Astrocyte (in vitro differentiated cells and primary cell): Measurements from ENCODE around the gene CD40LG. TPM values are rescaled to one million over a fixed set of nuclear protein-coding genes. Genes with fewer than 3 reads are reported as not detected.
A peak's percentile ranks its signal among the peaks of the same experiment; 100 is the strongest.

Experiments
- DNase-seq: peaks from one replicate; pipeline ENCODE4 v3.0.0-alpha.2; 2010; ENCODE audit warnings: low read depth
- FAIRE-seq: peaks from 2 replicates; lab custom pipeline; 2011; peaks lifted over from hg19 to GRCh38; lab: Jason Lieb, UNC
- H2AFZ ChIP-seq: 2 replicates; pipeline ENCODE4 v1.6.0; 2012; ENCODE audit warnings: low read depth, low read length, inconsistent platforms
- H3K27ac ChIP-seq: 2 replicates; pipeline ENCODE4 v1.5.1; 2011; ENCODE audit warnings: low read depth, low read length, inconsistent platforms
- H3K27me3 ChIP-seq: 2 replicates; pipeline ENCODE4 v1.6.0; 2011; ENCODE audit warnings: low read length, inconsistent platforms; ENCODE audit not compliant: insufficient read depth
- H3K36me3 ChIP-seq: 2 replicates; pipeline ENCODE4 v1.5.1; 2011; ENCODE audit warnings: low read length, inconsistent platforms; ENCODE audit not compliant: insufficient read depth
- H3K4me1 ChIP-seq: 2 replicates; pipeline ENCODE4 v1.5.1; 2011; ENCODE audit warnings: low read length, inconsistent platforms; ENCODE audit not compliant: insufficient read depth
- H3K4me2 ChIP-seq: 2 replicates; pipeline ENCODE4 v1.6.0; 2012; ENCODE audit warnings: low read length, inconsistent platforms
- H3K4me3 ChIP-seq: 2 replicates; pipeline ENCODE4 v1.5.1; 2011; ENCODE audit warnings: low read depth, mild to moderate bottlenecking, low read length, inconsistent platforms; ENCODE audit not compliant: insufficient read depth
- H3K79me2 ChIP-seq: 2 replicates; pipeline ENCODE4 v1.6.0; 2012; ENCODE audit warnings: mild to moderate bottlenecking, low read length, inconsistent platforms; ENCODE audit not compliant: insufficient read depth
- H3K9ac ChIP-seq: 2 replicates; pipeline ENCODE4 v1.6.0; 2012; ENCODE audit warnings: mild to moderate bottlenecking, low read length, inconsistent platforms
- H3K9me3 ChIP-seq: 2 replicates; pipeline ENCODE4 v1.5.1; 2012; ENCODE audit warnings: low read depth, mild to moderate bottlenecking, low read length, inconsistent platforms; ENCODE audit not compliant: insufficient read depth
- H4K20me1 ChIP-seq: 2 replicates; pipeline ENCODE4 v1.6.0; 2012; ENCODE audit warnings: low read length, inconsistent platforms; ENCODE audit not compliant: insufficient read depth
- H3K27ac Mint-ChIP-seq: one replicate; pipeline ENCODE4 v1.8.0; 2021; ENCODE audit warnings: mild to moderate bottlenecking, mixed read lengths; ENCODE audit not compliant: unreplicated experiment
- H3K27me3 Mint-ChIP-seq: one replicate; pipeline ENCODE4 v1.8.0; 2021; ENCODE audit warnings: low read depth, mixed read lengths; ENCODE audit not compliant: unreplicated experiment
- H3K36me3 Mint-ChIP-seq: one replicate; pipeline ENCODE4 v1.8.0; 2021; ENCODE audit warnings: low read depth, mixed read lengths; ENCODE audit not compliant: unreplicated experiment
- H3K4me1 Mint-ChIP-seq: one replicate; pipeline ENCODE4 v1.8.0; 2021; ENCODE audit warnings: low read depth, mixed read lengths; ENCODE audit not compliant: unreplicated experiment
- H3K4me3 Mint-ChIP-seq: one replicate; pipeline ENCODE4 v1.8.0; 2021; ENCODE audit warnings: mild to moderate bottlenecking, moderate library complexity, mixed read lengths; ENCODE audit not compliant: unreplicated experiment
- H3K9me3 Mint-ChIP-seq: one replicate; pipeline ENCODE4 v1.8.0; 2021; ENCODE audit warnings: mild to moderate bottlenecking, mixed read lengths; ENCODE audit not compliant: unreplicated experiment
- CTCF ChIP-seq: IDR thresholded peaks from 2 replicates; pipeline ENCODE4 v1.5.1; 2011; ENCODE audit warnings: low read depth, mild to moderate bottlenecking, inconsistent platforms, low read length, moderate library complexity; ENCODE audit not compliant: insufficient read depth
- EZH2 ChIP-seq: IDR thresholded peaks from 2 replicates; pipeline ENCODE4 v1.6.1; 2012; ENCODE audit warnings: mild to moderate bottlenecking, low read length, inconsistent platforms; ENCODE audit not compliant: insufficient read depth
- total RNA-seq: library from RNA; stranded (reverse); gene quantifications from 2 replicates; pipeline ENCODE4 v1.2.1, GENCODE V29; 2021

Gene CD40LG
- total RNA-seq, 1 donor from 2014 or later: not detected

GRCh38 chrX:136687457-136687856 lies 39.5 kb downstream of the CD40LG start:
- H3K9ac ChIP-seq: no peak overlapping the region
- H2AFZ ChIP-seq: no peak overlapping the region
- H3K4me1 ChIP-seq: peaks cover 14% of the 10 kb centered on the region
- no peaks in the 10 kb centered on the region for H3K79me2 ChIP-seq
- H3K9me3 ChIP-seq: no peaks in the 10 kb centered on the region
- no peaks in the 10 kb centered on the region for H4K20me1 ChIP-seq
- H3K4me3 Mint-ChIP-seq: no peak overlapping the region
- H3K36me3 Mint-ChIP-seq: no peaks in the 10 kb centered on the region
- FAIRE-seq: peak; percentile 89
- H3K27ac ChIP-seq: no peak overlapping the region
- TF ChIP-seq EZH2 (no peak), CTCF (no peak)
- no peaks in the 10 kb centered on the region for H3K27me3 Mint-ChIP-seq
- no peaks in the 10 kb centered on the region for H3K36me3 ChIP-seq
- DNase-seq: no peak
- no peak overlapping the region for H3K4me2 ChIP-seq
- H3K4me3 ChIP-seq: no peak overlapping the region
- H3K27ac Mint-ChIP-seq: no peak overlapping the region
- H3K9me3 Mint-ChIP-seq: no peaks in the 10 kb centered on the region
- H3K4me1 Mint-ChIP-seq: peaks cover 28% of the 10 kb centered on the region
- no peaks in the 10 kb centered on the region for H3K27me3 ChIP-seq

- H3K4me3 Mint-ChIP-seq: no peak overlapping the region
- TF ChIP-seq CTCF (no peak), EZH2 (no peak)
- H3K4me2 ChIP-seq: peak overlapping the region; percentile 54
- no peak overlapping the region for H3K9ac ChIP-seq
- DNase-seq (peak; percentile 60), FAIRE-seq (peak; percentile 90)
- H3K27me3 ChIP-seq: no peaks in the 10 kb centered on the region
- peak overlapping the region; percentile 12 for H3K27ac ChIP-seq
- peak overlapping the region; percentile 75 for H3K27ac Mint-ChIP-seq
- H4K20me1 ChIP-seq: no peaks in the 10 kb centered on the region
- H3K9me3 Mint-ChIP-seq: no peaks in the 10 kb centered on the region
- H3K4me3 ChIP-seq: peak overlapping the region; percentile 13
- H3K9me3 ChIP-seq: no peaks in the 10 kb centered on the region
- H2AFZ ChIP-seq: no peak overlapping the region
- peaks cover 14% of the 10 kb centered on the region for H3K4me1 ChIP-seq
- no peaks in the 10 kb centered on the region for H3K36me3 Mint-ChIP-seq
- no peaks in the 10 kb centered on the region for H3K36me3 ChIP-seq
- H3K4me1 Mint-ChIP-seq: peaks cover 30% of the 10 kb centered on the region
- no peaks in the 10 kb centered on the region for H3K27me3 Mint-ChIP-seq
- no peaks in the 10 kb centered on the region for H3K79me2 ChIP-seq
Measured at GRCh38 chrX:136689436-136689835, 41.5 kb downstream of the CD40LG start.

GRCh38 chrX:136691028-136691809 lies 43.3 kb downstream of the CD40LG start:
- H4K20me1 ChIP-seq: no peaks in the 10 kb centered on the region
- H3K4me3 Mint-ChIP-seq: no peak overlapping the region
- H3K36me3 Mint-ChIP-seq: no peaks in the 10 kb centered on the region
- no peaks in the 10 kb centered on the region for H3K27me3 Mint-ChIP-seq
- H3K9me3 ChIP-seq: no peaks in the 10 kb centered on the region
- H3K27me3 ChIP-seq: no peaks in the 10 kb centered on the region
- no peak overlapping the region for H3K4me3 ChIP-seq
- H3K4me1 Mint-ChIP-seq: peaks cover 33% of the 10 kb centered on the region
- no peak overlapping the region for H3K27ac Mint-ChIP-seq
- FAIRE-seq (peak; percentile 83), DNase-seq (peak; percentile 45)
- H3K79me2 ChIP-seq: no peaks in the 10 kb centered on the region
- no peaks in the 10 kb centered on the region for H3K9me3 Mint-ChIP-seq
- H3K4me1 ChIP-seq: peaks cover 14% of the 10 kb centered on the region
- no peak overlapping the region for H2AFZ ChIP-seq
- H3K9ac ChIP-seq: no peak overlapping the region
- peak overlapping the region; percentile 5 for H3K4me2 ChIP-seq
- no peaks in the 10 kb centered on the region for H3K36me3 ChIP-seq
- TF ChIP-seq EZH2 (no peak), CTCF (no peak)
- no peak overlapping the region for H3K27ac ChIP-seq
